ENCODE measurements around the gene RICTOR. TPM values are rescaled to one million over a fixed set of nuclear protein-coding genes. Genes with fewer than 3 reads are reported as not detected.

Gene RICTOR, protein sequence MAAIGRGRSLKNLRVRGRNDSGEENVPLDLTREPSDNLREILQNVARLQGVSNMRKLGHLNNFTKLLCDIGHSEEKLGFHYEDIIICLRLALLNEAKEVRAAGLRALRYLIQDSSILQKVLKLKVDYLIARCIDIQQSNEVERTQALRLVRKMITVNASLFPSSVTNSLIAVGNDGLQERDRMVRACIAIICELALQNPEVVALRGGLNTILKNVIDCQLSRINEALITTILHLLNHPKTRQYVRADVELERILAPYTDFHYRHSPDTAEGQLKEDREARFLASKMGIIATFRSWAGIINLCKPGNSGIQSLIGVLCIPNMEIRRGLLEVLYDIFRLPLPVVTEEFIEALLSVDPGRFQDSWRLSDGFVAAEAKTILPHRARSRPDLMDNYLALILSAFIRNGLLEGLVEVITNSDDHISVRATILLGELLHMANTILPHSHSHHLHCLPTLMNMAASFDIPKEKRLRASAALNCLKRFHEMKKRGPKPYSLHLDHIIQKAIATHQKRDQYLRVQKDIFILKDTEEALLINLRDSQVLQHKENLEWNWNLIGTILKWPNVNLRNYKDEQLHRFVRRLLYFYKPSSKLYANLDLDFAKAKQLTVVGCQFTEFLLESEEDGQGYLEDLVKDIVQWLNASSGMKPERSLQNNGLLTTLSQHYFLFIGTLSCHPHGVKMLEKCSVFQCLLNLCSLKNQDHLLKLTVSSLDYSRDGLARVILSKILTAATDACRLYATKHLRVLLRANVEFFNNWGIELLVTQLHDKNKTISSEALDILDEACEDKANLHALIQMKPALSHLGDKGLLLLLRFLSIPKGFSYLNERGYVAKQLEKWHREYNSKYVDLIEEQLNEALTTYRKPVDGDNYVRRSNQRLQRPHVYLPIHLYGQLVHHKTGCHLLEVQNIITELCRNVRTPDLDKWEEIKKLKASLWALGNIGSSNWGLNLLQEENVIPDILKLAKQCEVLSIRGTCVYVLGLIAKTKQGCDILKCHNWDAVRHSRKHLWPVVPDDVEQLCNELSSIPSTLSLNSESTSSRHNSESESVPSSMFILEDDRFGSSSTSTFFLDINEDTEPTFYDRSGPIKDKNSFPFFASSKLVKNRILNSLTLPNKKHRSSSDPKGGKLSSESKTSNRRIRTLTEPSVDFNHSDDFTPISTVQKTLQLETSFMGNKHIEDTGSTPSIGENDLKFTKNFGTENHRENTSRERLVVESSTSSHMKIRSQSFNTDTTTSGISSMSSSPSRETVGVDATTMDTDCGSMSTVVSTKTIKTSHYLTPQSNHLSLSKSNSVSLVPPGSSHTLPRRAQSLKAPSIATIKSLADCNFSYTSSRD (N-terminal part only)
- 37.1 and 42.2 TPM in 2 replicates for total RNA-seq
- long read RNA-seq, partial matches to known transcripts: 20 of 37 reads
- long read RNA-seq, other reads (novel, unspliced or antisense): 11 of 37 reads

DNA sequence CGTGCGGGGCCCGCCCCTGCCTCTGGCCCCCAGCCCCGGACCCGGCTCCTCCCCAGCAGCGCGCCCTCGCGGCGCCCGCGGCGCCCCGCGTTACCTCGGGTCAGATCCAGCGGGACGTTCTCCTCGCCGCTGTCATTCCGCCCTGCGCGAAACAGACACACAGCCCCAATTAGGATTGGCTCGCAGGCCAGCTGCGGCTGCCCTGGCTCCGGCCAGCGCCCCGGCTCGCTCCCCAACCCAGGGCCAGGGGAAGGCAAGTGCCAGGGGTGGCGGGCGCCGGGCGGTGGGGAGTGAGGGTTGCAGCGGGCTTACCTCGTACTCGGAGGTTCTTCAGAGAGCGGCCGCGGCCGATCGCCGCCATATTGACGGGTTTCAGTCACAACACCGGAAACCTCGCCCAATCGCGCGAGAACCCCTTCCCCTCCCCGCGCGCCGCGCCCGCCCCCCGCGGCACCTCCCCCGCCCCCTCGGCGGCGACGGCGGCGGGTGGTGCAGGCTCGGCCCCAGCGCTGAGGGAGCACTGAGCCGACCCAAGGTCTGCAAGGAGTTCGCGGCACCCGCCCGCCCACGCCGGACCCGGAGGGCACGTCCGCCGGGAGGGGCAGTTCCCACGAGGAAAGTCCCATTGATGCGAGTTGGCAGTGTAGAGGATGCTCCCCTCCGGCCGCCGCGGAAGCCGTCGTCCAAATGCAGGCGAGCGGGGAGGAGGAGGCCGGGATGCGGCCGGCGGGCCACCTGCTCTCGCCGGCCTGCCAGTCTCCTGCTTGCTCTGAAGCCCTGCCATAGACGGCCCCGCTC, at the start of gene RICTOR:
Gene RICTOR, minus strand, starts transcription at position 383 of the 798 bp plus-strand sequence. Its CDS starts 22 bp downstream, at position 361.
- Mint-ChIP-seq H3K9me3 (ENCODE audit: low read depth) (no peaks in the 10 kb centered on the region), H3K4me1 (ENCODE audit: low read depth) (peaks cover 14% of the 10 kb centered on the region), H3K4me3 (ENCODE audit: low read depth) (peak within 1 kb of the TSS; percentile 98), H3K36me3 (ENCODE audit: insufficient read depth) (peaks cover 5% of the 10 kb centered on the region), H3K27ac (peak within 1 kb of the TSS; percentile 100), H3K27me3 (no peaks in the 10 kb centered on the region)
- DNase-seq (ENCODE audit: low spot score, unreplicated experiment): peak; percentile 85
- TF ChIP-seq CTCF (IDR thresholded peaks at IDR 0.05; ENCODE audit: unreplicated experiment): no peak

- Mint-ChIP-seq H3K36me3 (ENCODE audit: insufficient read depth) (no peaks in the 10 kb centered on the region), H3K27me3 (peaks cover 6% of the 10 kb centered on the region), H3K9me3 (ENCODE audit: low read depth) (no peaks in the 10 kb centered on the region), H3K4me3 (ENCODE audit: low read depth) (no peak overlapping the region), H3K4me1 (ENCODE audit: low read depth) (peaks cover 5% of the 10 kb centered on the region), H3K27ac (no peak overlapping the region)
- DNase-seq (ENCODE audit: low spot score, unreplicated experiment): no peak
- TF ChIP-seq CTCF (IDR thresholded peaks at IDR 0.05; ENCODE audit: unreplicated experiment): no peak
Observed at GRCh38 chr5:39121922-39122321, 47.7 kb upstream of the RICTOR start.

- H3K27me3 Mint-ChIP-seq: peaks cover 6% of the 10 kb centered on the region
- H3K36me3 Mint-ChIP-seq (ENCODE audit: insufficient read depth): no peaks in the 10 kb centered on the region
- no peak overlapping the region for H3K4me3 Mint-ChIP-seq (ENCODE audit: low read depth)
- peaks cover 10% of the 10 kb centered on the region for H3K4me1 Mint-ChIP-seq (ENCODE audit: low read depth)
- TF ChIP-seq CTCF (IDR thresholded peaks at IDR 0.05; ENCODE audit: unreplicated experiment): no peak
- DNase-seq (ENCODE audit: low spot score, unreplicated experiment): no peak
- H3K27ac Mint-ChIP-seq: no peak overlapping the region
- H3K9me3 Mint-ChIP-seq (ENCODE audit: low read depth): no peaks in the 10 kb centered on the region
Observed at GRCh38 chr5:39121315-39121714, 47.1 kb upstream of the RICTOR start.

- TF ChIP-seq CTCF (IDR thresholded peaks at IDR 0.05; ENCODE audit: unreplicated experiment): no peak
- Mint-ChIP-seq H3K27ac (no peak overlapping the region), H3K4me3 (ENCODE audit: low read depth) (no peak overlapping the region), H3K4me1 (ENCODE audit: low read depth) (peaks cover 10% of the 10 kb centered on the region), H3K36me3 (ENCODE audit: insufficient read depth) (no peaks in the 10 kb centered on the region), H3K27me3 (peaks cover 6% of the 10 kb centered on the region), H3K9me3 (ENCODE audit: low read depth) (no peaks in the 10 kb centered on the region)
- no peak for DNase-seq (ENCODE audit: low spot score, unreplicated experiment)
Observed at GRCh38 chr5:39120052-39120420, 45.8 kb upstream of the RICTOR start.

Data from progenitor cell of endocrine pancreas (in vitro differentiated cells).